Skeletal muscle tissue (tissue), 2 donors: ENCODE measurements around the gene GPAT2. TPM values are rescaled to one million over a fixed set of nuclear protein-coding genes. Genes with fewer than 3 reads are reported as not detected.

Experiments used
- small RNA-seq: library from RNA; depleted of rRNA; stranded (forward); fragments of <200 nt; gene quantifications from one replicate; pipeline ENCODE3, GENCODE V24; 2014
- total RNA-seq: library from RNA; depleted of rRNA; stranded (reverse); fragments of >200 nt; gene quantifications from one replicate; pipeline ENCODE4 v1.2.3, GENCODE V29; 2014

Gene GPAT2
- total RNA-seq, 1 donor from 2014 or later = 7.8 TPM

Small RNA genes within 50 kb of the gene (small RNA-seq; reads per million reads assigned to genes)
- gene RN7SL210P = not detected

Other genes starting within 250 kb of the GPAT2 start
- 72.0 TPM for gene ANKRD36C, start 43.1 kb downstream of the GPAT2 start, total RNA-seq
- 2.1 TPM for gene ADRA2B, start 81.7 kb upstream of the GPAT2 start, total RNA-seq
- not detected for gene ASTL, start 103.6 kb upstream of the GPAT2 start, total RNA-seq
- 4.2 TPM for gene DUSP2, start 110.5 kb upstream of the GPAT2 start, total RNA-seq
- gene STARD7, start 173.9 kb upstream of the GPAT2 start, total RNA-seq = 185 TPM
- 8.9 TPM for gene TMEM127, start 231.1 kb upstream of the GPAT2 start, total RNA-seq
- gene CIAO1, start 231.3 kb upstream of the GPAT2 start, total RNA-seq = 51.1 TPM